DMS 273 (cell line): Measurements from ENCODE around the gene OSTF1.

Experiments
- DNase-seq: peaks from one replicate; lab custom pipeline; 2025; ENCODE audit not compliant: unreplicated experiment; lab: John Stamatoyannopoulos, UW

Gene OSTF1

DNA sequence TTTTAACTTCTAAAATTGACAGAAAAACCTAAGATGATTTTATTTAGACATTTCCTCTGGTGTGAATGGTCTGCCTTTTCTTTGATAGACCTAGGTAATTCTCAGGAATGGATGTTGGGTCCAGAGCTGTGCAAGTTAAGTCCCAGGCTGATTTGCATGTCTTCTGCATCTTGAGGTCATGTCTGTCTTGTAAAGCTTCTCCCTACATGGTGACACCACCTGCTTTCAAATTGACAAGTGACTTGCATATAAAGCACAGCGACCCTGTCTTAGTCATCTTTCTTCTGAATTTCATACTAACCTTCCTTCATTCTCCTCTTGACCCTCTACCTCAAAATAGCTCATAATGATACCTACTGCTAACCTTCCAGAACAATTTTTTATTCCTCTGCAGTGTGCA lies 29.2 kb downstream of the OSTF1 start:
- DNase-seq = no peak

GRCh38 chr9:75120686-75121085 lies 32.4 kb downstream of the OSTF1 start:
- DNase-seq = no peak

DNA sequence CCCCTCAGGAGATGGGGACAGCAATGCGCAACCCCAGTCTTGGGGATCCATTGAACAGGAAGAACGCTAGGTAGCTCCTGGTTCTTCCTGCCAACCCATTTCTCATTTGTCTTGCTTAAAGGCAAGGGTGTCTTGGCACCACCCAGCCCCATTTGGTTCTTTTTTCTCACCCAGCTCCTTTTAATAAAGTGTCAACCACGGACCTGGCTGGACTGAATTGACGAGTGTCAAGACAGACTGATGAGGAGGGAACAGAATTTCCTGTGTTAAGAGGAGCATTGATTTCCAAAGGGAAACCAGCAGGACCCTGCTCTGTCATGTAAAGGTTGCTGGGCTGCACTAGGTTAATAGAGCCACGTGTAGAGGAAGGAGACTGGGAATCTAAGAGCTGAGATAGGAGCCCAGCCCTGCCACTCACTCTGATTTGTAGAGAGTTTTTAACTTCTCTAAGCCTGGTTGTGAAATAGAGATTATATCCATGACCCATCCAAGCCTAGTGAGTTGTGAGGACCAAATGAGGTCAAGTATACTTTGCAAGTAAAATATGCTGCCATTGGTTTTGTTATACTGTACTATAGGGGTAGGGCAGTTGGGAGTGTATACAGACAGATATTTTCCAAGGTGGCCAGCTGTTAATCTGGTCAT lies 33.7 kb downstream of the OSTF1 start:
- DNase-seq = no peak

DNA sequence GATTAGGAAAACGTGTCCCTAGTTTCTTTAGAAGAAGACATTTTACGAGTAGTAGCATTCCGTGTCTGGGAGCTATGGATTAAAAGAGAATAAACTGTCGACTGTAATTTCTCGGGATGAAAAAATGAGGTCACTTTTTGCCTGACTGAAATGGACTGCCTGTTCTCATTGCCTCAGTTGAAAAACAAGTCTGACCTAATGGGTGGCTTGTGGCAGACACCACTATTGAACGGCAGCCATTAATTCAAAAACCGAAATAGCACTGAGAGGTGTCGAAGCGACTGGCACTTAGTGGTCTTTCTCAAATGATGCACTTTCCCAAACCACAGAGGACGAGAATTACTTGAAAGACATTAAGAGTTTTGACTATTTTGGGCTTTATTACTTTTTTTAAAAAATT lies 35.4 kb downstream of the OSTF1 start:
- no peak for DNase-seq

DNA sequence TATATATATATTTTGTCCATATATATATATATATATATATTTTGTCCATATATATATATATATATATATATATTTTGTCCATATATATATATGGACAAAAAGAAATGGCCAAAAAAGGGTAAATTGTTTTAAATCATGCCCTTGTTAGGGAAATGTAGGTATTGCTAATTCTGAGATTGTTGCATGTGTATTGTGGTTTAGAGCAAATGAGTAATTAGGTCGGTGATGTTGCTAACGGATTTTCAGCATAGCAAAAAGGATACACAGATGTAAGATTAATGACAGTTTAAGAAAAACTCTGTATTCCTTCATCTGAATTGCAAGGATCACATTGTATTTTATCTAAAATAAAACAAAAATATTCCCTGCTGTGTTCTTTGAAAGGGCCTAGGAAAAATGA lies 40.2 kb downstream of the OSTF1 start:
- no peak for DNase-seq

GRCh38 chr9:75130172-75130571 lies 41.9 kb downstream of the OSTF1 start:
- no peak for DNase-seq

- DNase-seq = no peak
Observed at GRCh38 chr9:75130621-75131230, 42.4 kb downstream of the OSTF1 start.

DNA sequence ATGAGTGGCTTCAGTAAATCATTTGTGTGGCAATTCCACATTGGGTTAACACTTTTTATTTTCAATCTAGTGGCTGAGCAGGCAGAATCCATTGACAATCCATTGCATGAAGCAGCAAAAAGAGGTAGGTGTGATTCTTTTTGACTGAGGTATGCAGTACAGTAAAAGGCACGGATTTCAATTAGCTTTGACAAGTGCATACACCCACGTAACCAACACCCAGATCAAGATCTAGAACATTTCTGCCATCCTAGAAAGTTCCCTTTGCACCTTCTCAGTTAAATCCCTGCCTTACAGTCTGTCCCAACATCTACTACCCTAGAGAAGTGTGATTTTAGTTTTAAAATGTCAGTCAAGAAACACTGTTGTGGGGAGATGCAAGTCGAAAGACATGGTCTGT lies 43.4 kb downstream of the OSTF1 start:
- no peak for DNase-seq

DNA sequence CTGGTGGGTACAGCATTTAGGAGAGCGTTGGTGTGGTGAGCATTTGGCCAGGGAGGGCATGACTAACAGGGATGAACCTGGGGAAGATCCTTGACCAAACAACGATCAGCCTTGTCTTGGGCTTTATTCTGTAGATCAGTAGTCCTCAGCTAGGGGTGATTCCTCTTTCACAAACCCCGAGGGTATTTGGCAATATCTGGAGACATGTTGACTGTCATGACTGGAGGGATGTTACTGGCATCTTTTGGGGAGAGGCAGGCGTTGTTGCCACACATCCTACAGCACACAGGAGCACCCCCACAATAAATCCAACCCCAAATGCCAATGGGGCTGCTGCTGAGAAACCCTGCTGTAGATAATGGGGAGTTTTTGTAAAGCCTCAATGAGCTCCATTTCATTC lies 43.9 kb downstream of the OSTF1 start:
- DNase-seq = no peak

DNA sequence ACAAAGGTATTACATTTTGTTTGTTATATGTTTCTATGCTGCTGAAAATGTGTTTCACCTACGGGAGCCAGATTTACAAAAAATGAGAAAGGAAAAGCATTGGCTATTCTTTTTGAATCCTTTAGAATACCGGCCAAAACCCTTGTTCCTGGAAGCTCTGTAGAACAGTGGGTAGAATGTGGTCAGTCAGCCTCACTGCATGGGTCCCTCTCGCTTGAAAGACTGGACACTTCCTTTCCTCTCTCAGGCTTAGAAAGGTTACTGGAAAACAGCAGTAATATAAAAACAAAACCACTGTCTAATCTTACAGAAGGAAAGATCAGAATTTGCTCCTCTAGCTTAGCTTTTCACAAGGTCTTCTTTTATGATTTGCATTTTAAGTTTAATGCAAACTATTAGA lies 45.1 kb downstream of the OSTF1 start:
- no peak for DNase-seq

- no peak for DNase-seq
Observed at GRCh38 chr9:75134495-75134894, 46.2 kb downstream of the OSTF1 start.

DNA sequence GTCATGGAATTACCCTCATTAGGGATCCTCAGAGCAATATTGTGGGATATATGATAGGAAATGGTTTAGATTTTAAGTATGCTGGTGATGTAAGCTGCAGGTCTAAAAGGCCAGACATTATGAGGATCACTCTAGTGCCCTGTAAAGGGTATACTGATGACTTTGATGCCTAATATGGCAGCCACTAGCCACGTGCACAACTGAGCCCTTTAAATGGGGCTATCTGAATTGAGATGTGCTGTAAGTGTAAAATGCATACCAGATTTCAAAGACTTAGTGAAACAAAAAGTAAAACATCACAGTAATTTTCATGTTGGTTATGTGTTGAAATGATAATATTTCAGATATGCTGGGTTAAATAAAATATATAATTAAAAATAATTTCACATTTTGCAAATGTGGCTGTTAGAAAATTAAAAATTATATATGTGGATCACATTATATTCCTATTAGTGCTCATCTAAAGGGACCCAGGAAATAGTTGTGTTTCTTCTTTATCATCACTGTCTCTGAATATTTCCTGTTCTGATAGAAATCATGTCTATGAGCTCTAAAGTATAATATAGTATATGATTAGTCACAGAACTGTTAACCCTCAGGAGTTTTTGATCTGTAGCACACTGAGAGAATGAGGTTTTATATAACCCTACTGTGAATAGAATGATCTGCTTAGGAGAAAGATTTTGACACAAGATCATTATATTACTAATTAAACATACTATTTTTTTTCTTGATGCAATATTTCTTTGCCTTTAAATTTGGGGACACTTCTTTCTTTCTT lies 50.1 kb downstream of the OSTF1 start:
- DNase-seq = no peak

DNA sequence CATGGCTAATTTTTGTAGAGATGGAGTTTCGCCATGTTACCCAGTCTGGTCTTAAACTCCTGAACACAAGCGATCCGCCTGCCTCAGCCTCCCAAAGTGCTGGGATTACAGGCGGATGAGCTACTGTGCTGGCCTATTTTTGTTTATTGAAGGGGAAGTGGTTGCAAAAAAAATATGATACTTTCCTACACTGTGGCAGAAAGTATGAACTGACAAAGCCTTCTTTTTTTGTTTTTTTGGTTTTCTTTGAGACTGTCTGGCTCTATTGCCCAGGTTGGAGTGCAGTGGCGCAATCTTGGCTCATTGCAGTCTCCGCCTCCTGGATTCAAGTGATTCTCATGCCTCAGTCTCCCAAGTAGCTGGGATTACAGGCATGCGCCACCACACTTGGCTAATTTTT lies 50.9 kb downstream of the OSTF1 start:
- no peak for DNase-seq

- DNase-seq = no peak
Observed at GRCh38 chr9:75140261-75140660, 51.9 kb downstream of the OSTF1 start.

DNA sequence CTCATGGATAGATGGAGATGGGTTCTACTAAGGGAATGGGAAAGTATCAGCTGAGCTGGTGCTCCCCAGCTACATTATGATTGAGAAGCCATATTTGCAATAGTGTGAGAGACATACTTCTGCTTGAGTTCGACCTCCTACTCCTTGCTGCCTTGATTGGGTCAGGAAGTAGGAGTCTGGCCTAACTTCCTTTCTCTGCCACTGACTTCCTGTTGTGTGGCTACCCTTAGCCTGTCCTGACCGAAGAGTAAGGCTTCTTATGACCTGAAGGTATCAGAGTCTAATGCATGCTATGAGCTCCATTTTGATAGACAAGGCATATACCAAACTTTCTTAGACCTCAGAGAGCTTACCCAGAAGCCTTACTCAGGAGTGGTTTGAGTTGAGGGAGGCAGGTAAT lies 53.9 kb downstream of the OSTF1 start:
- no peak for DNase-seq

DNA sequence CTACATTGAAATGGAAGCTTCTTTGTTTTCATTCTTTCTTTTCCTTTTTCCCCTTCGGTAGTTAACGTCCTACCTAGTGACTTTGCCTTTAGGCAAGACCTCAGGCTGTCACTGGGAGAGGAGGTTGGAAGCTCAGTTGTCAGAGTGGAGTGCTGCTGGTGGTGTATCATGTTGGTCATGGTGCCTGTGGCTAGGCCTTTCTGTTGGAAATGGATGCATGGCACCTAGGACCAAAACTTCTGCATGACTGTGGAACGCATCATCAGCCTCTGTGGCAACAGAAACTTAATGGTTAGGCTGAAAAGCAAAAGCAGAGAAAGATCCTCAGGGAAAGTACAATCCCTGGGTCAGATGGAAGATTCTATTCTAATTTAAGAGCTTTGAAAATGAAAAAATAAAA lies 57.9 kb downstream of the OSTF1 start:
- DNase-seq = no peak

- no peak for DNase-seq
Observed at GRCh38 chr9:75147638-75148037, 59.3 kb downstream of the OSTF1 start.

DNA sequence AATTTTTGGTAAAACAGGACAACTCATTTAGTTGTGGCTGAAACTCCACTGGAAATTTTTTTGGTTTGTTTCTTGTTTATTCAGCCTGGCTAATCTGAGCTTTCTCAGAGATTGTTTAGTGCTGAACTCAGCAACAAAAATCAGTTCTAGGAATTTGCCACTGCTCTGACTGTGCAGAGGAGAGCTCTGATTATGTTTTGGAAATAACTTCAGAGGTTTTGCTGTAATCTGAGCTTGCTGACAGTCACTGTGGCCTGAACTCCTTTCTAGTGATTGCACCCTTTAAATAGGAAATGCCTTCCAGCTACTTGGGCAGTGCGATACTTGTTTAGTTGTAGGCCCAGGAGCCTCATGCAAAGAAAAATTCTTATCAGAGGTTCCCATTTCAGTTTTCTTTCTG lies 60.2 kb downstream of the OSTF1 start:
- DNase-seq = no peak

- no peak for DNase-seq
Observed at GRCh38 chr9:75149841-75150241, 61.5 kb downstream of the OSTF1 start.

DNA sequence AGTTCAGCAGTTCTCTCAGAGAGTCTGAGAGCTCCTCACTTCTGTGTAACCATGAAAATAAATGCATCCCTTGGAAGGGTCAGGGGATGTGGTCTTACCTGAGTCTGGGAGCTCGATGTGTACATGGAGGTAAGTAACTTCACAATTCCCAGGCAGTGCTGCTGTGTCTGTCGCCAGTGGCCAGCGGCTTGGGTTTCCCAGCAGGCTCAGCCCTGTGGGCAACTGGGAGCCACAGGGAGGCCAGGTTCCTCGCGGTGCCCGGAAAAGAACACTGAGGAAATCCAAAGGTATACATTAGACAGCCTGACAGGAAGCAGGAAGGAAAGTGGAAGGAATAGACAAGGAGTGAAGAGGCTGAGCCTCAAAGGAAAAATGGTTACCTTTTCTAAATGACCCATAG lies 62.2 kb downstream of the OSTF1 start:
- no peak for DNase-seq

DNA sequence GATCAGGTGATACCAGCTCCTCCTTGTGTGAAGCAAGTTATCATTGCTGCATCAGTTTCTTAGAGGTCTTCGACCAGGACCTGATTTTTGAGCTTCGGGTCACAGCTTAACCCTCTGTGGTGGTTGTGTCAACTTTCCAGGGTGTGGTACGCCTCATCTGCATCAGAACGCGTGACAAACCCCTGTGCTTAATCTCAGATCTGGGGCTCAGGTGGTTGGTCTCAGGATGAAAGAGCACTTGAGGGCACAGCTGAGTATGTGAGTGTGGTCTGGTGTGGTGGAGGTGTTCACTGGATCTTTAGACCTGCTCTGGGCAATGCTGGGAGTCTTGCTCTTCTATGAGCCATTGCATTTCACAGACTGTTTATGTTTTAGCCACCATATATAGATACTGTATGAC lies 64.1 kb downstream of the OSTF1 start:
- no peak for DNase-seq

- no peak for DNase-seq
Observed at GRCh38 chr9:75156858-75157257, 68.5 kb downstream of the OSTF1 start.
